ENCODE measurements around the gene SLFN11.
"Not testable (repeated sequence)": the region's sequence is repeated elsewhere in the genome, so short reads cannot be mapped to it uniquely, and the experiment has no call there.

Gene SLFN11

DNA sequence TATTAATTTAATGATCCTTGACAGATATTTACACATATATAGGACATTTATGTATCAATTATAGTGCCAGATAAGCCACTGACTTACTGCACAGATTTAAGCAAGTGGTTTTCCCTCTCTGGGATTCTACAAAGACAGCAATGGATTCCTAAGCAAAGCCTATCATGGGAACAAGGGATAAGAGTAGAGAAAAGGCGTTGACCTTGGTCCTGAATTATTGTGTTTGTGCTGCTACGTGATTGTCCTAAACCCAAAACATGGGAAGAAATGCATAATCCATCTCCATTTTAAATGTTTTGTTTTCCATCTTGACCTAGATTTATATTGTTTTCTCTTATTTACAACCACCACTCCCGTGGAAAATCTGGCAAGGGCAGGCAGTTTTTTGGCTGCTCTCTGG lies 14.0 kb downstream of the SLFN11 start:
- no peak for DNase-seq

- no peak for DNase-seq
These were observed 21.1 kb downstream of the SLFN11 start for GRCh38 chr17:35352284-35352683.

DNA sequence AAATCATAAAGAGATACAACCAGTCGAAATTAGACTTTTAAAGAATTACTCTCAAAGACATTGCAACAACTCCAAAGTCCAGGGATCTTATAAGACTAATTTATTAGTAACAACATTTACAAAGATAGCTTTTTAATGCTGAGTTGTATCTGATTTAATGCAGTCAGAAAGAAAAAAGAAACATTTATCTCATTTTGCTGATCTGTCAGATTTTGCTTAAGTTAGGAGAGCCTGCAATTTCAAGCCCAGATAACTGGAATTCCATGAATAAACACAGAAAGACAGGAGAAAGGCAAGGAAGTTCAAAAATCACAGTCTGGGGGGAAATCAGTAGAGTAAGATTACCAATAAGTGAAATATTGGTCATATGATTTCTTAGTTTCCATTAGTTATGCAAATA lies 22.9 kb downstream of the SLFN11 start:
- no peak for DNase-seq

GRCh38 chr17:35345926-35346771 lies 27.3 kb downstream of the SLFN11 start:
- DNase-seq: no peak

DNA sequence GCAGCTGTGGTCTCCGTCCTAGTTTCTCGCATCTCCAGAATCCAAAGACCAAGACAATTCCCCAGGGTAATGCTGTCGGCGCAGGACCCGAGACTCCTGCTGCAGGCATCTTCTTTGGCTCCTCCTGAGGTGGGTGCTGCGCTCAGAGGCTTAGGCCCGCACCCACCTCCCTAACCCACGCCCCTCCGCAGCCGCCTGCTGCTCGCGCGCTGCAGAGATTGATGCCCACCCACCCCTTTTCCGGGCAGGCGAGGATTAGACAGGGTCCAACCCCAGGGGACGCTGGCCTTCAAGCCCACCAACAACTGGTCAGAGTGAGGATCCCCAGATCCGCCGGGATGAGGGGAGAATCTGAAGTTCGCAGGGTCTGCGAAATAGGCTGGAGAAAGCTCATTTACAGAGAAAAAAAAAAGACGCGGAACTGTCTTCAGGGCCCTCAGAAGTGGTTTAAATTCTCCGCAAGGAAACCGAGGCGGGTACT lies 27.9 kb downstream of the SLFN11 start:
- DNase-seq: no peak

- no peak for DNase-seq
These were observed 29.2 kb downstream of the SLFN11 start for GRCh38 chr17:35344262-35344661.

DNA sequence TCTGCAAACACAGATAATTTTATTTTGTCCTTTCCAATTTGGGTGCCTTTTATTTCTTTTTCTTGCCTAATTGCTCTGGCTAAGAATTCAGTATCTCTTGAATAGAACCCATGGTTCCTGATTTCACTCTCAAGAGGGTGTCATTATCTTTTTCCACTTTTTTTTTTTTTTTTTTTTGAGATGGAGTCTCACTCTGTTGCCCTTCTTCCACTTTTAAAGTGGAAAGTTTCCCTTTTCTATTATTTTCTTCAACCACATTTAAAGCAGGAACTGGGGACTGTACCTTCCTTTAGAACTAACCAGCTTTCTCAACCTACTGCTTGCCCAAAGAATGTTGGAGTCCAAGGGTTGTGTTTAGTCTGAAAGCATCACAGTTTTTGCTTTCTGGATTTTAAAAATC lies 31.1 kb downstream of the SLFN11 start:
- no peak for DNase-seq

DNA sequence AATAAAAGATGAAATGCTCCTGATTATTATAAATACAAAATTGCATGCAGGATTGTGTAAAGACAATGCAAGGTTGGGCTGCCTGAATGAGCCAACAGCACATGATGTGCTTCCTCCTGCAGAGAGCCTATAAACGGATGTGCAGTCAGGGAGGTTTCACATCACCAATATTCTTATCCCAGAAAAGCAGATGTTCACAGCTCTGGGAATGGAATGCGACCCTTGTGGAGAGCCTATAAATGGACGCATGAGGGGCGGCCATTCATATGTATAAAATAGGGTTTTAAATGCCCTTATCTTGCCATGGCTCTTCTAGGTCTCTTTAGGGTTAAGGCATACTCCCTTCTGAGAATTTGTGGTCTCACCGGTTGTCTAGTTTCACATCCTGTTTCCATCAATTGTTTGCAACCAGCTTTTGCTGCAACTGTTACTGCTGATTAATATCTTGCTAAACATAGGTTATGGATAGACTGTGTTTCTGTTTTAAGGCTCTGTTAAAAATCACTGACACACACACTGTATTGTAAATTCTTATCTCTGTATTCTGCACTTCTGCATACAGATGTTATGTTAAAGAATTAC lies 31.9 kb downstream of the SLFN11 start:
- no peak for DNase-seq

DNA sequence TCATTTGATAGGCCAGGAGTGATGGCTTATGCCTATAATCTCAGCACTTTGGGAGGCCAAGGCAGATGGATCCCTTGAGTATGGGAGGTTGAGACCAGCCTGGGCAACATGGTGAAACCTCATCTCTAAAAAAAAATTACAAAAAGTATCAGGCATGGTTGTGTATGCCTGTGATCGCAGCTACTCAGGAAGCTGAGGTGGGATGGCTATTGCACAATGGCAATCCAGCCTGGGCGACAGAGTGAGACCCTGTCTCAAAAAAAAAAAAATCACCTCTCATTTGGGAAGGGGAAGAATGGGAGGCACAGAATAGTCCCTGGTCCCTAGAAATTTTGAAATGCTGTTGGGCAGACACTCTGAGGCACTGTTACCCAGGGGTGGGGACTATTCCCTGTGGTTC lies 35.2 kb downstream of the SLFN11 start:
- DNase-seq: no peak

GRCh38 chr17:35337364-35337763 lies 36.1 kb downstream of the SLFN11 start:
- DNase-seq: no peak

DNA sequence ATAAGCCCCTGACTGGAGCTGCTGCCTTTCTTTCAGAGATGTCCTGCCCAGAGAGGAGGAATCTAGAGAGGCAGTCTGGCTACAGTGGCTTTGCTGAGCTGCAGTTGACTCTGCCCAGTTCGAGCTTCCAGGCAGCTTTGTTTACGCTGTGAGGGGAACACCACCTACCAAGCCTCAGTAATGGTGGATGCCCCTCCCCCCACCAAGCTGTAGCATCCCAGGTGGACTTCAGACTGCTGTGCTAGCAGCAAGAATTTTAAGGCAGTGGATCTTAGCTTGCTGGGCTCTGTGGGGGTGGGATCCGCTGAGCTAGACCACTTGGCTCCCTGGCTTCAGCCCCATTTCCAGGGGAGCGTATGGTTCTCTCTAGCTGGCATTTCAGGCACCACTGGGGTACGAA lies 39.8 kb downstream of the SLFN11 start:
- DNase-seq: not testable (repeated sequence)

GRCh38 chr17:35322749-35323148 lies 50.7 kb downstream of the SLFN11 start:
- DNase-seq: no peak

DNA sequence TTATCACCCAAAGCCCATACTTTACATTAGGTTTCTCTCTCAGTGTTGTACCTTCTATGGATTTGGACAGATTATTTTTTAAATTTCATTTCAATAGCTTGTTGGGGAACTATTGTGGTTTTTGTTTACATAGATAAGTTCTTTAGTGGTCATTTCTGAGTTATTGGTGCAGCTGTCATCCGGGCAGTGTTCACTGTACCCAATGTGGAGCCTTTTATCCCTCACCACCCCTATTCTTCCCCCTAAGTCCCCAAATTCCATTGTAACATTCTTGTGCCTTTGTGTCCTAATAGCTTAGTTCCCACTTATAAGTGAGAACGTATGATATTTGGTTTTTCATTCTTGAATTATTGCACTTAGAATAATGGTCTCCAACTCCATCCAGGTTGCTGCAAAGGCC lies 57.5 kb downstream of the SLFN11 start:
- no peak for DNase-seq

- no peak for DNase-seq
These were observed 58.1 kb downstream of the SLFN11 start for GRCh38 chr17:35315283-35315682.

GRCh38 chr17:35314415-35315216 lies 58.8 kb downstream of the SLFN11 start:
- DNase-seq: no peak

GRCh38 chr17:35313875-35314409 lies 59.5 kb downstream of the SLFN11 start:
- DNase-seq: no peak

- DNase-seq: peak; percentile 15 to 29
These were observed 60.4 kb downstream of the SLFN11 start for GRCh38 chr17:35312790-35313711.

DNA sequence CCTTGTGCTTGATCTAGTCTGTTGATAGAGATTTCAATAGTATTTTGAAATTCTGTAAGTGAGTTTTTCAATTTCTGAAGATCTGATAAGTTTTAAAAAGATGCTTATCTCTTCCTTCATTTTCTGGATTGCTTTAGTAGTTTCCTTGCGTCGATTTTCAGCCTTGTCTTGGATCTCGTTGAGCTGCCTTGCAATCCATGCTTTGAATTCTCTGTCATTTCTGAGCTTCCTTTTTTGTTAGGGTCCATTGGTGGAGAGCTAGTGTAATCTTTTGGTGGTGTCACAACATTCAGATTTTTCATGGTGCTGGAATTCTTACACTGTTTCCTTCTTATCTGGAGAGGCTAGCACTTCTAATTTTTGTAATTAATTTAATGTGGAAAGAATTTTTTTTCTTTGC lies 61.1 kb downstream of the SLFN11 start:
- DNase-seq: no peak

DNA sequence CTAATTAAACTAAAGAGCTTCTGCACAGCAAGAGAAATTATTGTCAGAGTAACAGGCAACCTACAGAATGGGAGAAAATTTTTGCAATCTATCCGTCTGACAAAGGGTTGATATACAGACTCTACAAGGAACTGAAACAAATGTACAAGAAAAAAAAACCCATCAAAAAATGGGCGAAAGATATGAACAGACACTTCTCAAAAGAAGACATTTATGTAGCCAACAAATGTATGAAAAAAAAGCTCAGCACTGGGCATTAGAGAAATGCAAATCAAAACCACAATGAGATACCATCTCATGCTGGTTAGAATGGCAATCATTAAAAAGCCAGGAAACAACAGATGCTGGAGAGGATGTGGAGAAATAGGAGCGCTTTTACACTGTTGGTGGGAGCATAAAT lies 64.1 kb downstream of the SLFN11 start:
- DNase-seq: not testable (repeated sequence)
